Activated CD8-positive, alpha-beta T cell treated with anti-CD3 and anti-CD28 coated beads for 36 hours (primary cell): ENCODE measurements around the gene CYP26C1. TPM values are rescaled to one million over a fixed set of nuclear protein-coding genes. Genes with fewer than 3 reads are reported as not detected.

Source experiments
- ATAC-seq: fragments of 200-7000 bp; cut with Tn5 transposase; one replicate; pipeline ENCODE4 v1.10.0; 2021; ENCODE audit warnings: mild to moderate bottlenecking, moderate library complexity
- CTCF ChIA-PET: fragments of 350-600 bp; sonication (Branson Sonifier 250); formaldehyde crosslinking; loops from one replicate; lab custom pipeline; 2021; ENCODE audit warnings: antibody characterized with exemption; lab: Charles Lee
- POLR2A ChIA-PET: fragments of 350-600 bp; sonication (Branson Sonifier 250); formaldehyde crosslinking; loops from one replicate; lab custom pipeline; 2021; ENCODE audit warnings: antibody characterized with exemption; lab: Charles Lee
- DNase-seq: peaks from one replicate; pipeline ENCODE4 v3.0.0-alpha.2; 2020
- H3K27ac Mint-ChIP-seq: one replicate; pipeline ENCODE4 v1.8.0; 2021; ENCODE audit warnings: mild to moderate bottlenecking, mixed read lengths
- H3K27me3 Mint-ChIP-seq: one replicate; pipeline ENCODE4 v1.8.0; 2021; ENCODE audit warnings: mixed read lengths
- H3K36me3 Mint-ChIP-seq: one replicate; pipeline ENCODE4 v1.8.0; 2021; ENCODE audit warnings: low read depth, mixed read lengths
- H3K4me1 Mint-ChIP-seq: one replicate; pipeline ENCODE4 v1.8.0; 2021; ENCODE audit warnings: low read depth, mixed read lengths
- H3K4me3 Mint-ChIP-seq: one replicate; pipeline ENCODE4 v1.8.0; 2021; ENCODE audit warnings: mild to moderate bottlenecking, moderate library complexity, mixed read lengths
- H3K9me3 Mint-ChIP-seq: one replicate; pipeline ENCODE4 v1.8.0; 2021; ENCODE audit warnings: mixed read lengths
- intact Hi-C: fragments of 100-400 bp; cut with micrococcal nuclease; formaldehyde crosslinking; loops from one replicate; pipeline ENCODE4 v1.10.0; 2022
- total RNA-seq, 2 experiments: library from RNA; stranded (reverse); gene quantifications; one replicate each; pipeline ENCODE4 v1.2.3, GENCODE V29; 2021
- TF ChIP-seq, protein P1 (sequence below): fragments of 200-600 bp; IDR thresholded peaks from one replicate; pipeline ENCODE4 v1.8.0; 2022; ENCODE audit warnings: antibody characterized with exemption, mild to moderate bottlenecking

Gene CYP26C1
- total RNA-seq, 2 experiments from 2014 or later: not detected

GRCh38 chr10:93088466-93088865 is 27.9 kb downstream of the CYP26C1 start:
- POLR2A ChIA-PET: no interaction called here
- Mint-ChIP-seq H3K4me3 (no peak overlapping the region), H3K27me3 (peaks cover 7% of the 10 kb centered on the region), H3K4me1 (no peaks in the 10 kb centered on the region), H3K9me3 (no peaks in the 10 kb centered on the region), H3K27ac (no peak overlapping the region), H3K36me3 (no peaks in the 10 kb centered on the region)
- no peak for DNase-seq
- intact Hi-C loops: no loop called here
- CTCF ChIA-PET: interaction anchor here (1.2 to 1.9 kb wide), 2 partner anchors 10 to 269 kb away, joined by 3 to 4 read pairs; no protein-coding TSS in a partner anchor
- TF ChIP-seq, protein P1, sequence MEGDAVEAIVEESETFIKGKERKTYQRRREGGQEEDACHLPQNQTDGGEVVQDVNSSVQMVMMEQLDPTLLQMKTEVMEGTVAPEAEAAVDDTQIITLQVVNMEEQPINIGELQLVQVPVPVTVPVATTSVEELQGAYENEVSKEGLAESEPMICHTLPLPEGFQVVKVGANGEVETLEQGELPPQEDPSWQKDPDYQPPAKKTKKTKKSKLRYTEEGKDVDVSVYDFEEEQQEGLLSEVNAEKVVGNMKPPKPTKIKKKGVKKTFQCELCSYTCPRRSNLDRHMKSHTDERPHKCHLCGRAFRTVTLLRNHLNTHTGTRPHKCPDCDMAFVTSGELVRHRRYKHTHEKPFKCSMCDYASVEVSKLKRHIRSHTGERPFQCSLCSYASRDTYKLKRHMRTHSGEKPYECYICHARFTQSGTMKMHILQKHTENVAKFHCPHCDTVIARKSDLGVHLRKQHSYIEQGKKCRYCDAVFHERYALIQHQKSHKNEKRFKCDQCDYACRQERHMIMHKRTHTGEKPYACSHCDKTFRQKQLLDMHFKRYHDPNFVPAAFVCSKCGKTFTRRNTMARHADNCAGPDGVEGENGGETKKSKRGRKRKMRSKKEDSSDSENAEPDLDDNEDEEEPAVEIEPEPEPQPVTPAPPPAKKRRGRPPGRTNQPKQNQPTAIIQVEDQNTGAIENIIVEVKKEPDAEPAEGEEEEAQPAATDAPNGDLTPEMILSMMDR: no peak
- ATAC-seq: no peak

GRCh38 chr10:93090619-93091018 is 30.0 kb downstream of the CYP26C1 start:
- H3K4me1 Mint-ChIP-seq: no peaks in the 10 kb centered on the region
- ATAC-seq (no peak), DNase-seq (no peak)
- ChIA-PET CTCF (no interaction called here), POLR2A (no interaction called here)
- intact Hi-C loops: no loop called here
- H3K27me3 Mint-ChIP-seq: peaks cover 7% of the 10 kb centered on the region
- TF ChIP-seq, protein P1: no peak
- no peaks in the 10 kb centered on the region for H3K36me3 Mint-ChIP-seq
- no peak overlapping the region for H3K27ac Mint-ChIP-seq
- H3K9me3 Mint-ChIP-seq: no peaks in the 10 kb centered on the region
- H3K4me3 Mint-ChIP-seq: no peak overlapping the region

- no peaks in the 10 kb centered on the region for H3K9me3 Mint-ChIP-seq
- ATAC-seq (no peak), DNase-seq (no peak)
- no peaks in the 10 kb centered on the region for H3K4me1 Mint-ChIP-seq
- POLR2A ChIA-PET: no interaction called here
- no peaks in the 10 kb centered on the region for H3K36me3 Mint-ChIP-seq
- H3K27me3 Mint-ChIP-seq: peaks cover 7% of the 10 kb centered on the region
- TF ChIP-seq, protein P1: no peak
- CTCF ChIA-PET: interaction anchor here (0.7 kb wide), 1 partner anchor 35 kb away, joined by 3 read pairs; no protein-coding TSS in a partner anchor
- no peak overlapping the region for H3K4me3 Mint-ChIP-seq
- intact Hi-C loops: no loop called here
- no peak overlapping the region for H3K27ac Mint-ChIP-seq
These were observed 31.4 kb downstream of the CYP26C1 start for GRCh38 chr10:93091960-93092359.

GRCh38 chr10:93095225-93095624 is 34.6 kb downstream of the CYP26C1 start:
- intact Hi-C loops: no loop called here
- no peak for ATAC-seq
- ChIA-PET CTCF (no interaction called here), POLR2A (no interaction called here)
- Mint-ChIP-seq H3K4me1 (no peaks in the 10 kb centered on the region), H3K27ac (no peak overlapping the region), H3K9me3 (no peaks in the 10 kb centered on the region), H3K36me3 (no peaks in the 10 kb centered on the region), H3K4me3 (no peak overlapping the region), H3K27me3 (no peaks in the 10 kb centered on the region)
- TF ChIP-seq, protein P1: no peak
- no peak for DNase-seq

DNA sequence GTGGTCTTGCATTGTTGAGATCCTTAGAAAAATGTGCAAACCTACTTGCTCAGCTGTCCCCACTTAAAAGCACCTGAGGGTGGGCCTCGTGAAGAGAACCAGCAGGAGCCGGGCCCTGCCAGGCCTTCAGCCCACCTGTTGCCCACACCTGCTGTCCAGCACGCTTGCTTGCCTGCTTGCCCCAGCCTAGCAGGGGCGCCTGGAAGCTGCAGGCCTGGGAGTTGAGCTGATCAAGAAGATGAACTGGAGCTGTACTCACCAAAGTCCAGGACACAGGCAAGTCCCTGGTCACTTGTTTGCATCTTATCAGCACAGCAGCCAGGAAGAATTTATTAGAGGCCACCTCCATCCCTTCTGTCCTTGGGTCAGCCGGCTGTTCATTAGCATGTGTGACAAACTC is 36.3 kb downstream of the CYP26C1 start:
- H3K4me1 Mint-ChIP-seq: no peaks in the 10 kb centered on the region
- no peak overlapping the region for H3K27ac Mint-ChIP-seq
- DNase-seq (no peak), ATAC-seq (no peak)
- intact Hi-C loops: no loop called here
- no peaks in the 10 kb centered on the region for H3K36me3 Mint-ChIP-seq
- no peaks in the 10 kb centered on the region for H3K9me3 Mint-ChIP-seq
- TF ChIP-seq, protein P1: no peak
- H3K27me3 Mint-ChIP-seq: no peaks in the 10 kb centered on the region
- ChIA-PET POLR2A (no interaction called here), CTCF (no interaction called here)
- no peak overlapping the region for H3K4me3 Mint-ChIP-seq
